ENCODE results near the gene RBM38. TPM values are rescaled to one million over a fixed set of nuclear protein-coding genes. Genes with fewer than 3 reads are reported as not detected.

The RBM38 gene
- polyA plus RNA-seq, 2 of the 4 experiments (the other 2 are of a cell fraction): 6.6 to 14.2 TPM

DNA sequence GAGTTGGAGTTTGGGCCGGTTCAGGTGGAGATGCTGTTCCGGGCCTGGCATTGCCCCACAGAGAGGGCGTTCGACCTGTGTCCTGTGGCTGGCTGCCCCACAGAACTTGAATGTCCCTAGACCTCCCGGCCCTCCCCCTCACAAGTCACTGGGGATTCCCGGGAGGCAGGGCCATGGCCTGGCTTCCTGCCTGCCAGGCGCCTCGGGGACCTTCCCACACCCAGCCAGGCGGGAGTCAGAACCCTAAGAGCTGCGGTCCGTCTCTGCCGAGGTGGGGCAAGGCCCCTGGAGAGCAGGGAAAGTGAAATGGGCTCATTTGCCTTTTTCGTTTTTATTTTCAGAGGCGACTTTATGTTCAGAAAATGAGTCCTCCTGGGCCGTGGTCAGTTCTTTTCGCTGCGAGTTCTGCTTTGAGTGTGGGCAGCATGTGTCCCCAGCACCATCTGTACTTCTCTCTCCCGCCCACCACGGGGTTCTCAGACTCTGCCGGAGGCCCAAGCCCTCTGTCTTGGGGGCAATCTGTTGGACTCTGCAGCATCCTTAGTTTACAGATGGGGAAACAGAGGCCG is 8.5 kb downstream of the RBM38 start:
- Histone ChIP-seq H3K27ac (no peak overlapping the region), H3K4me1 (no peaks in the 10 kb centered on the region; the same call in 2 of the 3 replicates), H3K9me3 (no peaks in the 10 kb centered on the region), H3K4me3 (no peak overlapping the region), H3K4me2 (no peak overlapping the region)
- FAIRE-seq: no peak
- ATAC-seq: no peak
- 80% methylated on average over 17 of the region's 21 CpGs for WGBS (ENCODE audit: missing lambda C conversion rate)
- ChIA-PET CTCF (interaction anchor here (0.8 to 1.5 kb wide), 3 partner anchors 8 to 99 kb away, joined by 3 to 8 read pairs (median 3); no protein-coding TSS in a partner anchor), POLR2A (no interaction called here)
- TF ChIP-seq, protein P1, sequence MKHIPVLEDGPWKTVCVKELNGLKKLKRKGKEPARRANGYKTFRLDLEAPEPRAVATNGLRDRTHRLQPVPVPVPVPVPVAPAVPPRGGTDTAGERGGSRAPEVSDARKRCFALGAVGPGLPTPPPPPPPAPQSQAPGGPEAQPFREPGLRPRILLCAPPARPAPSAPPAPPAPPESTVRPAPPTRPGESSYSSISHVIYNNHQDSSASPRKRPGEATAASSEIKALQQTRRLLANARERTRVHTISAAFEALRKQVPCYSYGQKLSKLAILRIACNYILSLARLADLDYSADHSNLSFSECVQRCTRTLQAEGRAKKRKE (CRISPR knock-in tag; IDR thresholded peaks at IDR 0.05; ENCODE audit: low read depth): no peak
- no peak for TF ChIP-seq CTCF (IDR thresholded peaks at IDR 0.05)
- TF ChIP-seq, protein P2, sequence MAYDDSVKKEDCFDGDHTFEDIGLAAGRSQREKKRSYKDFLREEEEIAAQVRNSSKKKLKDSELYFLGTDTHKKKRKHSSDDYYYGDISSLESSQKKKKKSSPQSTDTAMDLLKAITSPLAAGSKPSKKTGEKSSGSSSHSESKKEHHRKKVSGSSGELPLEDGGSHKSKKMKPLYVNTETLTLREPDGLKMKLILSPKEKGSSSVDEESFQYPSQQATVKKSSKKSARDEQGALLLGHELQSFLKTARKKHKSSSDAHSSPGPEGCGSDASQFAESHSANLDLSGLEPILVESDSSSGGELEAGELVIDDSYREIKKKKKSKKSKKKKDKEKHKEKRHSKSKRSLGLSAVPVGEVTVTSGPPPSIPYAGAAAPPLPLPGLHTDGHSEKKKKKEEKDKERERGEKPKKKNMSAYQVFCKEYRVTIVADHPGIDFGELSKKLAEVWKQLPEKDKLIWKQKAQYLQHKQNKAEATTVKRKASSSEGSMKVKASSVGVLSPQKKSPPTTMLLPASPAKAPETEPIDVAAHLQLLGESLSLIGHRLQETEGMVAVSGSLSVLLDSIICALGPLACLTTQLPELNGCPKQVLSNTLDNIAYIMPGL (CRISPR knock-in tag; IDR thresholded peaks at IDR 0.05; ENCODE audit: borderline replicate concordance): no peak
- TF ChIP-seq CHD4 (IDR thresholded peaks at IDR 0.05; ENCODE audit: borderline replicate concordance): no peak
- no peak for TF ChIP-seq BCL3 (IDR thresholded peaks at IDR 0.05)
- no peak for TF ChIP-seq RNF2 (IDR thresholded peaks at IDR 0.05; ENCODE audit: borderline replicate concordance, low read depth)
- no peak for TF ChIP-seq RAD21 (conservative IDR thresholded peaks at IDR 0.05 in 1 of 2, IDR thresholded peaks at IDR 0.05 in 1 of 2)
- TF ChIP-seq HDAC2 (IDR thresholded peaks at IDR 0.05): no peak
- no peak for TF ChIP-seq EHF (CRISPR knock-in tag; IDR thresholded peaks at IDR 0.05)
- TF ChIP-seq JUNB (IDR thresholded peaks at IDR 0.05): no peak
- no peak for TF ChIP-seq CEBPB (IDR thresholded peaks at IDR 0.05)
- TF ChIP-seq KDM5A (IDR thresholded peaks at IDR 0.05): no peak
- TF ChIP-seq MAFK (IDR thresholded peaks at IDR 0.05; ENCODE audit: partially characterized antibody): no peak
- TF ChIP-seq NR3C1 (IDR thresholded peaks at IDR 0.05): no peak
- no peak for TF ChIP-seq MAZ (IDR thresholded peaks at IDR 0.05; ENCODE audit: borderline replicate concordance, low read depth, low read length)
- TF ChIP-seq, protein P3, sequence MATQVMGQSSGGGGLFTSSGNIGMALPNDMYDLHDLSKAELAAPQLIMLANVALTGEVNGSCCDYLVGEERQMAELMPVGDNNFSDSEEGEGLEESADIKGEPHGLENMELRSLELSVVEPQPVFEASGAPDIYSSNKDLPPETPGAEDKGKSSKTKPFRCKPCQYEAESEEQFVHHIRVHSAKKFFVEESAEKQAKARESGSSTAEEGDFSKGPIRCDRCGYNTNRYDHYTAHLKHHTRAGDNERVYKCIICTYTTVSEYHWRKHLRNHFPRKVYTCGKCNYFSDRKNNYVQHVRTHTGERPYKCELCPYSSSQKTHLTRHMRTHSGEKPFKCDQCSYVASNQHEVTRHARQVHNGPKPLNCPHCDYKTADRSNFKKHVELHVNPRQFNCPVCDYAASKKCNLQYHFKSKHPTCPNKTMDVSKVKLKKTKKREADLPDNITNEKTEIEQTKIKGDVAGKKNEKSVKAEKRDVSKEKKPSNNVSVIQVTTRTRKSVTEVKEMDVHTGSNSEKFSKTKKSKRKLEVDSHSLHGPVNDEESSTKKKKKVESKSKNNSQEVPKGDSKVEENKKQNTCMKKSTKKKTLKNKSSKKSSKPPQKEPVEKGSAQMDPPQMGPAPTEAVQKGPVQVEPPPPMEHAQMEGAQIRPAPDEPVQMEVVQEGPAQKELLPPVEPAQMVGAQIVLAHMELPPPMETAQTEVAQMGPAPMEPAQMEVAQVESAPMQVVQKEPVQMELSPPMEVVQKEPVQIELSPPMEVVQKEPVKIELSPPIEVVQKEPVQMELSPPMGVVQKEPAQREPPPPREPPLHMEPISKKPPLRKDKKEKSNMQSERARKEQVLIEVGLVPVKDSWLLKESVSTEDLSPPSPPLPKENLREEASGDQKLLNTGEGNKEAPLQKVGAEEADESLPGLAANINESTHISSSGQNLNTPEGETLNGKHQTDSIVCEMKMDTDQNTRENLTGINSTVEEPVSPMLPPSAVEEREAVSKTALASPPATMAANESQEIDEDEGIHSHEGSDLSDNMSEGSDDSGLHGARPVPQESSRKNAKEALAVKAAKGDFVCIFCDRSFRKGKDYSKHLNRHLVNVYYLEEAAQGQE (IDR thresholded peaks at IDR 0.05): no peak
- no peak for TF ChIP-seq GATA3 (IDR thresholded peaks at IDR 0.05; ENCODE audit: borderline replicate concordance)
- no peak for TF ChIP-seq FOSB (CRISPR knock-in tag; IDR thresholded peaks at IDR 0.05)
- no peak for TF ChIP-seq RARB (CRISPR knock-in tag; IDR thresholded peaks at IDR 0.05)
- no peak for TF ChIP-seq JUN (IDR thresholded peaks at IDR 0.05)
- no peak for DNase-seq (ENCODE audit: low read depth in 1 of 2, low spot score in 1 of 2)
